Lower leg skin (tissue), 4 donors: ENCODE results near the gene NXNL1. TPM values are rescaled to one million over a fixed set of nuclear protein-coding genes. Genes with fewer than 3 reads are reported as not detected.

Source experiments
- DNase-seq, 2 donors: peaks; one replicate each; pipeline ENCODE4 v3.0.0-alpha.2; 2019; ENCODE audit warnings: low spot score in 2 of 2
- H3K4me3 ChIP-seq: fragments of 200-600 bp; sonication (generic); 2 replicates; pipeline ENCODE4 v1.5.1; 2017; ENCODE audit warnings: mild to moderate bottlenecking, low read depth; ENCODE audit not compliant: poor library complexity, severe bottlenecking
- CTCF ChIP-seq, 3 donors: fragments of 450-650 bp; IDR thresholded peaks; one replicate each; pipeline ENCODE4 v1.5.1; 2016; ENCODE audit warnings: antibody characterized with exemption in 3 of 3, mild to moderate bottlenecking in 3 of 3, moderate library complexity in 2 of 3
- POLR2A ChIP-seq, 2 donors: fragments of 450-650 bp; IDR thresholded peaks; one replicate each; pipeline ENCODE4 v1.6.1; 2016 to 2017; ENCODE audit warnings: antibody characterized with exemption in 2 of 2, mild to moderate bottlenecking in 1 of 2, moderate library complexity in 1 of 2
- WGBS, 2 donors: methylation state at CpG; one replicate each; pipeline ENCODE4 v1.1.5; 2018; 5-methylcytosine and 5-hydroxymethylcytosine counted together
- intact Hi-C: fragments of 100-400 bp; cut with DNase I; formaldehyde crosslinking; loops from one replicate; pipeline ENCODE4 v1.15.0; 2023; ENCODE audit warnings: low total_unique reads
- total RNA-seq, 4 donors: library from RNA; depleted of rRNA; stranded (reverse); fragments of >200 nt; gene quantifications; one replicate each; pipeline ENCODE4 v1.1.0, GENCODE V29; 2016

Gene NXNL1
- total RNA-seq, 4 donors from 2014 or later: not detected

- H3K4me3 ChIP-seq: no peak overlapping the region
Measured at GRCh38 chr19:17455308-17456123, 5.2 kb downstream of the NXNL1 start.

DNA sequence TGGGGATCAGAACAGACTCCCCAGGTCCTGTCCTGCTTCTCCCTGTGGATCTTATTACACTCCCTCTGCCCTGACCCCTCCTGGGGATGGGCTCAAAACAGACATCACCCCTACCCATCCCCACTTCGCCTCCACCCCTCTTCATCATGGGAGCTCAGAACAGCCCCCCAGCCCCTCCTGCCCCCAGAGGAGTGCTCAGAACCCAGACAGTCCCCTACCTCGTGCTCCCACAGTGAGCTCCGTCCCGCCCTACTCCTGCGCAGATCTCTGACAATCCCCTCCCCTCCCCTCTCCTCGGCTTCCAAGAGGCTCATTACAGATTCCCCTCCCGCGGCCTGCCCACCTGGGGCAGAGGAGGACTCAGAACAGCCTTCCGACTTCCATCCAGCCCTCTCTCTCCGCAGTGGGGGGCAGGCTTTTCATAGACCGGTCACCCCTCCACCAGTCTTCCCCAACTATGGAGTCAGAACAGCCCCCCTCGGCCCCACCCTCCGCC is 6.1 kb downstream of the NXNL1 start:
- no peak for DNase-seq
- H3K4me3 ChIP-seq: no peak overlapping the region
- intact Hi-C loops: no loop called here
- 7 to 9% methylated on average over 12 to 13 of the region's 13 CpGs for WGBS, 2 donors
- TF ChIP-seq POLR2A (IDR thresholded peaks at IDR 0.05) (no peak), CTCF (IDR thresholded peaks at IDR 0.05) (no peak)

More at GRCh38 chr19:17455308-17456123, 5.2 kb downstream of the NXNL1 start:
- intact Hi-C loops: no loop called here
- no peak for TF ChIP-seq POLR2A (IDR thresholded peaks at IDR 0.05)
- TF ChIP-seq CTCF (IDR thresholded peaks at IDR 0.05): no peak
- 21 to 22% methylated on average over 39 to 40 of the region's 58 CpGs for WGBS, 2 donors
- no peak for DNase-seq

GRCh38 chr19:17451820-17452219 is 8.9 kb downstream of the NXNL1 start:
- no peak for DNase-seq
- TF ChIP-seq CTCF (IDR thresholded peaks at IDR 0.05) (no peak), POLR2A (IDR thresholded peaks at IDR 0.05) (no peak)
- no peak overlapping the region for H3K4me3 ChIP-seq
- intact Hi-C loops: no loop called here
- WGBS, 2 donors: 82 to 89% methylated on average over 4 of the region's 4 CpGs

DNA sequence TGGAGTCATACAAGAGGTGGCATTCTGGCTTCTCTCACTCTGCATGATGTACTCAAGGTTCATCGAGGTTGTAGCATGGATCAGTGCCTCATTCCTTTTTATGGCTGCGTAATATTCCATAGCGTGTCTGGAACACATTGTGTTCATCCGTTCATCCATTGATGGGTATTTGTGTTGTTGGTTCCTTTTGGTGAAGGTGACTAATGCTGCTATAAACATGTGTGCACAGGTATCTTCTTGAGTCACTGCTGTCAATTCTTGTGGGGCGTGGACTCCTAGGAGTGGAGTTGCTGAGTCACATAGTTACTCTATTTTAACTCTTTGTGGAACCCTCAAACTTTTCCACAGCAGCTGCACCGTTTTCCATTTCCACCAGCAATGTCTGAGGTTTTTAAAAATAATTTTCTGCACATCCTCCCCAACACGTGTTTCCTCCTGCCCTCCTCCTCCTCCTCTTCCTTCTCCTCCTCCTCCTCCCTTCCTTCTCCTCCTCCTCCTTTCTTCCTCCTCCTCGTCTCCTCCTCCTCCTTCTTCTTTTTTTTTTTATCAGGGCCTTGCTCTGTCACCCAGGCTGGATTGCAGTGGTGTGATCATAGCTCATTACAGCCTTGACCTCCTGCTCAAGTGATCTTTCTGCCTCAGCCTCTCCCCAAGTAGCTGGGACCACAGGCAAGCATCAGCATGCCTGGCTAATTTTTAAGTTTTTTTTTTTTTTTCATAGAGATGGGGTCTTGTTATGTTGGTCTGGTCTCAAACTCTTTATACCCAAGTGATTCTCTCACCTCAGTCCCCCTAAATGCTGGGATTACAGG is 10.3 kb downstream of the NXNL1 start:
- TF ChIP-seq POLR2A (IDR thresholded peaks at IDR 0.05) (no peak), CTCF (IDR thresholded peaks at IDR 0.05) (no peak)
- DNase-seq: no peak
- intact Hi-C loops: no loop called here
- 35 to 41% methylated on average over 8 of the region's 8 CpGs for WGBS, 2 donors
- H3K4me3 ChIP-seq: no peak overlapping the region

DNA sequence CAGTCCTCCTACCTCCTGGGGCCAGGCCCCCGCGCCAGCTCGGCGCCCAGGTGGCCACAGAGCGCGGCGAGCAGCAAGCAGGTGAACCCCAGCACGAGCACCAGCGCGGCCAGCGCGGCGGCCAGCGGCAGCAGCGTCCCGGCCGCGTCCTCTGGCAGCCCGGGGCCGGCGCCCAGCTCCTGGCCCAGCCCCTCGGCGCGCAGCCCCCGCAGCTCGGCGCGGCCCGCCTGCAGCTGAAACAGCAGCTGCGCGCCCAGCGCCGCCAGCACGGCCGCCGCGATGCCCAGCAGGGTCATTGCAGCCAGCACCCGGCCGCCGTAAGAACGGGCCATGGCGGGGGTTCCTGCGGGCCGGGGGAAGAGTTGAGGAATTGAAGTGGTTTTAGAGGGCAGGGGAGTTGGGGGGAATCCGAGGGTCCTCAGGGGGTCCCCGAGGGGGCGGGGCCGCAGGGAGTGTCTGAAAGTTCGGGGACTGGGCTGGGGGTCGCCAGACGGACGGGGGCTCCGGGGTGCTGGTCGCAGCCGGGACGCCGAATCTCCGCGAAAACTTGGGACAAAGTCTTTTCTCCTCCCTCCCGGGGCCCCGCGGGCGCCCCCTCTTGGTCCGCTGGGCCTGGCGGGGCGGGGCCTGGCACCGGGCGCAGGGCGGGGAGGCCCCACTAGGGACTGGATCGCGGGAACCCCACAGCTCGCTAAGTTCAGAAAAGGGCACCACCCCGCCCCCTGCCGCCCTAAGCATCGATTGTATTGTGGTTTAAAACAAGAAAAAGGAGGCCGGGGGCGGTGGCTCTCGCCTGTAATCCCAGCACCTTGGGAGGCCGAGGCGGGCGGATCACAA is 12.4 kb downstream of the NXNL1 start, which contains the start of gene TMEM221:
TMEM221 (minus strand) TSS at position 538 of the 837 bp plus-strand sequence; CDS start at position 332, 206 bp downstream.
- intact Hi-C loops: no loop called here
- DNase-seq: peak in 1 of 2 donors; percentile 92
- WGBS, 2 donors: 4 to 6% methylated on average over 38 to 53 of the region's 81 CpGs
- no peak for TF ChIP-seq CTCF (IDR thresholded peaks at IDR 0.05)
- TF ChIP-seq POLR2A (IDR thresholded peaks at IDR 0.05): no peak
- no peak within 1 kb of the TSS for H3K4me3 ChIP-seq
